HG03095 (cell line): ENCODE data around the gene ZRANB1.

Source experiments
- ATAC-seq: cut with Tn5 transposase; IDR thresholded peaks from one replicate; pipeline ENCODE4 v1.9.1; 2021; ENCODE audit warnings: moderate library complexity; ENCODE audit not compliant: unreplicated experiment

ZRANB1 gene

GRCh38 chr10:125004571-125005311, 62.8 kb downstream of the ZRANB1 start:
- no peak for ATAC-seq

- no peak for ATAC-seq
These were observed 63.6 kb downstream of the ZRANB1 start for GRCh38 chr10:125005312-125006187.

- no peak for ATAC-seq
These were observed 64.3 kb downstream of the ZRANB1 start for GRCh38 chr10:125006188-125006680.

- no peak for ATAC-seq
These were observed 65.1 kb downstream of the ZRANB1 start for GRCh38 chr10:125006921-125007426.

GRCh38 chr10:125007436-125007835, 65.5 kb downstream of the ZRANB1 start:
- no peak for ATAC-seq

GRCh38 chr10:125008689-125009638, 67.0 kb downstream of the ZRANB1 start:
- ATAC-seq = no peak

GRCh38 chr10:125009661-125010161, 67.8 kb downstream of the ZRANB1 start:
- ATAC-seq = no peak

GRCh38 chr10:125010362-125010761, 68.4 kb downstream of the ZRANB1 start:
- ATAC-seq = no peak

GRCh38 chr10:125011171-125011925, 69.4 kb downstream of the ZRANB1 start:
- no peak for ATAC-seq

GRCh38 chr10:125011926-125012705, 70.2 kb downstream of the ZRANB1 start:
- ATAC-seq = no peak

- ATAC-seq = no peak
These were observed 71.1 kb downstream of the ZRANB1 start for GRCh38 chr10:125012851-125013528.

- no peak for ATAC-seq
These were observed 71.6 kb downstream of the ZRANB1 start for GRCh38 chr10:125013529-125013872.

- ATAC-seq = no peak
These were observed 72.3 kb downstream of the ZRANB1 start for GRCh38 chr10:125014086-125014830.

GRCh38 chr10:125014836-125015355, 73.0 kb downstream of the ZRANB1 start:
- ATAC-seq = no peak

GRCh38 chr10:125015356-125015944, 73.5 kb downstream of the ZRANB1 start:
- ATAC-seq = no peak

GRCh38 chr10:125016123-125016522, 74.2 kb downstream of the ZRANB1 start:
- no peak for ATAC-seq

GRCh38 chr10:125016611-125017202, 74.8 kb downstream of the ZRANB1 start:
- ATAC-seq = no peak
